Measurements from ENCODE around the gene CPLANE2. TPM values are rescaled to one million over a fixed set of nuclear protein-coding genes. Genes with fewer than 3 reads are reported as not detected.

CPLANE2 gene
- total RNA-seq, 1 experiment from 2014 or later: 5.0 TPM

- H3K9me3 Mint-ChIP-seq: no peaks in the 10 kb centered on the region
- TF ChIP-seq ZNF317 (CRISPR knock-in tag; IDR thresholded peaks at IDR 0.05; ENCODE audit: borderline replicate concordance, low read depth) (no peak), FOXK1 (CRISPR knock-in tag; IDR thresholded peaks at IDR 0.05) (no peak), ZNF396 (CRISPR knock-in tag; IDR thresholded peaks at IDR 0.05; ENCODE audit: borderline replicate concordance) (no peak), ZNF416 (CRISPR knock-in tag; IDR thresholded peaks at IDR 0.05) (no peak), AR (CRISPR knock-in tag; IDR thresholded peaks at IDR 0.05) (no peak), NR3C1 (CRISPR knock-in tag; conservative IDR thresholded peaks at IDR 0.05; ENCODE audit: low read depth) (no peak), PRDM15 (CRISPR knock-in tag; IDR thresholded peaks at IDR 0.05) (no peak), CDX4 (CRISPR knock-in tag; IDR thresholded peaks at IDR 0.05; ENCODE audit: borderline replicate concordance) (no peak), GABPB1 (CRISPR knock-in tag; IDR thresholded peaks at IDR 0.05) (no peak), ZBTB43 (CRISPR knock-in tag; IDR thresholded peaks at IDR 0.05) (no peak), ZNF263 (CRISPR knock-in tag; IDR thresholded peaks at IDR 0.05; ENCODE audit: low read depth) (no peak)
- H3K4me3 Mint-ChIP-seq: no peak overlapping the region
- DNase-seq (ENCODE audit: low spot score): no peak
- no peaks in the 10 kb centered on the region for H3K27me3 Mint-ChIP-seq (ENCODE audit: low read depth)
- H3K36me3 Mint-ChIP-seq: no peaks in the 10 kb centered on the region
- CTCF ChIA-PET: no interaction called here
- H3K4me1 Mint-ChIP-seq: no peaks in the 10 kb centered on the region
- POLR2A ChIA-PET: interaction anchor here (0.5 kb wide), 1 partner anchor 997 kb away, joined by 7 read pairs; no protein-coding TSS in a partner anchor
- no peak for ATAC-seq
- H3K27ac Mint-ChIP-seq: no peak overlapping the region; the same call in 1 of the 2 replicates
Measured at GRCh38 chr1:16276302-16277030, 39.5 kb upstream of the CPLANE2 start.

GRCh38 chr1:16275591-16275990, 38.6 kb upstream of the CPLANE2 start:
- ChIA-PET CTCF (no interaction called here), POLR2A (no interaction called here)
- Mint-ChIP-seq H3K27ac (no peak overlapping the region), H3K9me3 (no peaks in the 10 kb centered on the region), H3K27me3 (ENCODE audit: low read depth) (no peaks in the 10 kb centered on the region), H3K36me3 (no peaks in the 10 kb centered on the region), H3K4me3 (no peak overlapping the region), H3K4me1 (peaks cover 5% of the 10 kb centered on the region)
- ATAC-seq (no peak), DNase-seq (ENCODE audit: low spot score) (no peak)
- TF ChIP-seq TCF7 (CRISPR knock-in tag; IDR thresholded peaks at IDR 0.05; ENCODE audit: low read depth) (no peak), AR (CRISPR knock-in tag; IDR thresholded peaks at IDR 0.05) (no peak), STAT6 (CRISPR knock-in tag; conservative IDR thresholded peaks at IDR 0.05; ENCODE audit: low read depth) (no peak), NR1H2 (CRISPR knock-in tag; IDR thresholded peaks at IDR 0.05) (no peak), NR3C1 (CRISPR knock-in tag; conservative IDR thresholded peaks at IDR 0.05; ENCODE audit: low read depth) (no peak), MXD4 (CRISPR knock-in tag; IDR thresholded peaks at IDR 0.05; ENCODE audit: borderline replicate concordance) (no peak), HMGXB4 (CRISPR knock-in tag; IDR thresholded peaks at IDR 0.05) (no peak), ZNF138 (CRISPR knock-in tag; conservative IDR thresholded peaks at IDR 0.05) (no peak)

Measured in WTC11 (cell line).